HepG2 (cell line): ENCODE data around the gene SKP1. TPM values are rescaled to one million over a fixed set of nuclear protein-coding genes. Genes with fewer than 3 reads are reported as not detected.

Experiments
- ASH2L ChIP-seq: fragments of 300-600, 200-600 bp; sonication (generic); IDR thresholded peaks from 2 replicates; pipeline ENCODE4 v1.7.0; 2017; ENCODE audit warnings: low read depth, mild to moderate bottlenecking, moderate library complexity, mixed read lengths, low read length; ENCODE audit not compliant: insufficient read length
- BCL6 ChIP-seq: IDR thresholded peaks from 2 replicates; pipeline ENCODE4 v1.6.1; 2016; ENCODE audit warnings: missing genetic modification reagents, missing compliant biosample characterization
- BRCA1 ChIP-seq: sonication (generic); formaldehyde crosslinking; IDR thresholded peaks from 2 replicates; pipeline ENCODE4 v1.4.0; 2020; ENCODE audit warnings: missing genetic modification reagents
- HOXA9 ChIP-seq: sonication (generic); formaldehyde crosslinking; IDR thresholded peaks from 2 replicates; pipeline ENCODE4 v1.8.1; 2022; ENCODE audit warnings: missing genetic modification reagents, mild to moderate bottlenecking, moderate library complexity, borderline replicate concordance
- KDM1A ChIP-seq: IDR thresholded peaks from 2 replicates; pipeline ENCODE4 v1.6.1; 2016; ENCODE audit warnings: missing compliant biosample characterization
- NBN ChIP-seq: fragments of 450-650 bp; conservative IDR thresholded peaks from 2 replicates; pipeline ENCODE4 v1.6.1; 2017
- NFATC3 ChIP-seq: sonication (generic); formaldehyde crosslinking; IDR thresholded peaks from 2 replicates; pipeline ENCODE4 v1.5.1; 2020; ENCODE audit warnings: mild to moderate bottlenecking, missing genetic modification reagents
- NFKBIZ ChIP-seq: IDR thresholded peaks from 2 replicates; pipeline ENCODE4 v1.6.1; 2018; ENCODE audit warnings: missing genetic modification reagents, missing compliant biosample characterization
- PAWR ChIP-seq: sonication (generic); formaldehyde crosslinking; IDR thresholded peaks from 2 replicates; pipeline ENCODE4 v1.4.0; 2020; ENCODE audit warnings: missing genetic modification reagents, mild to moderate bottlenecking, borderline replicate concordance
- RELA ChIP-seq: sonication (generic); formaldehyde crosslinking; IDR thresholded peaks from 2 replicates; pipeline ENCODE4 v1.4.0; 2020; ENCODE audit warnings: missing genetic modification reagents
- SETDB1 ChIP-seq: sonication (generic); formaldehyde crosslinking; IDR thresholded peaks from 2 replicates; pipeline ENCODE4 v1.5.1; 2020; ENCODE audit warnings: missing genetic modification reagents, mild to moderate bottlenecking, borderline replicate concordance
- YEATS2 ChIP-seq: sonication (generic); formaldehyde crosslinking; IDR thresholded peaks from 2 replicates; pipeline ENCODE4 v1.4.0; 2020; ENCODE audit warnings: missing genetic modification reagents, borderline replicate concordance
- ZNF367 ChIP-seq: sonication (generic); formaldehyde crosslinking; IDR thresholded peaks from 2 replicates; pipeline ENCODE4 v1.4.0; 2020; ENCODE audit warnings: missing genetic modification reagents, borderline replicate concordance
- ZNF451 ChIP-seq: sonication (generic); formaldehyde crosslinking; IDR thresholded peaks from 2 replicates; pipeline ENCODE4 v1.5.0; 2020; ENCODE audit warnings: mild to moderate bottlenecking, missing genetic modification reagents
- ZNF788 ChIP-seq: sonication (generic); formaldehyde crosslinking; IDR thresholded peaks from 2 replicates; pipeline ENCODE4 v1.5.0; 2020; ENCODE audit warnings: mild to moderate bottlenecking, missing genetic modification reagents, borderline replicate concordance
- ZSCAN31 ChIP-seq: sonication (generic); formaldehyde crosslinking; IDR thresholded peaks from 2 replicates; pipeline ENCODE4 v1.5.0; 2020; ENCODE audit warnings: low read depth, mild to moderate bottlenecking, missing genetic modification reagents
- polyA plus RNA-seq, 8 experiments: library from polyadenylated mRNA; depleted of rRNA in 3 of 8; stranded (reverse) in 7 of 8; unstranded in 1 of 8; fragments of >200 nt; fragmentation: Illumina TruSeq in 4 of 8; extraction: Trizol in 4 of 8; gene quantifications; 2 replicates each; pipeline versions ENCODE4 v1.2.1 to v1.2.3, GENCODE V29; 2011 to 2016; ENCODE audit warnings: low read depth in 4 of 8, missing spikeins in 1 of 8, mixed read lengths in 1 of 8; ENCODE audit not compliant: insufficient read depth in 1 of 8
- total RNA-seq, 5 experiments: library from RNA; depleted of rRNA; stranded (reverse); fragments of >200 nt; fragmentation: Illumina TruSeq; extraction: Trizol; gene quantifications; 2 replicates each; pipeline ENCODE4 v1.2.3, GENCODE V29; 2016; ENCODE audit warnings: low read depth in 1 of 5
- TF ChIP-seq, protein P1 (sequence below): sonication (generic); formaldehyde crosslinking; IDR thresholded peaks from 2 replicates; pipeline ENCODE4 v1.4.0; 2020; ENCODE audit warnings: missing genetic modification reagents
- TF ChIP-seq, protein P2 (sequence below): sonication (generic); formaldehyde crosslinking; IDR thresholded peaks from 2 replicates; pipeline ENCODE4 v1.9.0; 2021; ENCODE audit warnings: missing genetic modification reagents, borderline replicate concordance
- TF ChIP-seq, protein P3 (sequence below): sonication (generic); formaldehyde crosslinking; IDR thresholded peaks from 2 replicates; pipeline ENCODE4 v1.4.0; 2020; ENCODE audit warnings: missing genetic modification reagents
- TF ChIP-seq, protein P4 (sequence below): sonication (generic); formaldehyde crosslinking; IDR thresholded peaks from 2 replicates; pipeline ENCODE4 v1.4.0; 2020; ENCODE audit warnings: missing genetic modification reagents
- TF ChIP-seq, protein P5 (sequence below): sonication (generic); formaldehyde crosslinking; IDR thresholded peaks from 2 replicates; pipeline ENCODE4 v1.8.0; 2022; ENCODE audit warnings: mild to moderate bottlenecking, missing genetic modification reagents, moderate library complexity

Gene SKP1
- total and polyA plus RNA-seq, 2 of the 13 experiments (the other 11 are each of a cell fraction or from before 2014, with no cell fraction given) = 134 to 340 TPM

DNA sequence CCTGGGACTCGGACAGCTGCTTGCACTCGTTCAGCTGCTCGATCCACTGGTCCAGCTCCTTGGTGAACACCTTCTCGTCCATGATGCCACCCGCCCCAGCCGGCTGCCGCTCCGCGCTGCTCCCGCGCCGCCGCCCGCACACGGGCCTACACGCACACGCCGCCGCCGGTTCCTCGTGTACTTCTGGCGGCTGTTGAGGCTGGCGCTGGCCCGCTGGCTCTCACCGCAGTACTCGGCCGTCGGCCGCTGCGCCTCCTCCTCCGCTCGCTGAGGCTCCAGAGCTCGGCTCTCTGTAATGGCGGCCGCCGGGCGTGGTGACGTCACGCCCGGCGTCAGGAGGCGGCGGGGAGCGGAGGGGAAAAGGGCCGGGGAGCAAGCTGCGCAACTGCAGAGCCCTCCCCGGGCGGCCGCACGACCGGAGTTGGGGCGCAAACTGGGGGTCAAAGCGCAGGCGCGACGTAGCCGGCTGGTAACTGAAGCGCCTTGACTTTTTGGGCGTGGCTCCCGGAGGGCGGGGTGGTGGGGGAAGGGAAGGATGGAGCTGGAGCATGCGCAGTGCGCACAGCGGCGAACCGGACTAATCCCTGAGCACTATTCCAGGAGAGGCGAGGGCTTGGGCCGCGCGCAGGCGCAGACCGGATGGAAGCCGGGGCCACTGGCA, 49.2 kb upstream of the SKP1 start, which contains the start of gene PPP2CA (continued):
- TF ChIP-seq, protein P1, sequence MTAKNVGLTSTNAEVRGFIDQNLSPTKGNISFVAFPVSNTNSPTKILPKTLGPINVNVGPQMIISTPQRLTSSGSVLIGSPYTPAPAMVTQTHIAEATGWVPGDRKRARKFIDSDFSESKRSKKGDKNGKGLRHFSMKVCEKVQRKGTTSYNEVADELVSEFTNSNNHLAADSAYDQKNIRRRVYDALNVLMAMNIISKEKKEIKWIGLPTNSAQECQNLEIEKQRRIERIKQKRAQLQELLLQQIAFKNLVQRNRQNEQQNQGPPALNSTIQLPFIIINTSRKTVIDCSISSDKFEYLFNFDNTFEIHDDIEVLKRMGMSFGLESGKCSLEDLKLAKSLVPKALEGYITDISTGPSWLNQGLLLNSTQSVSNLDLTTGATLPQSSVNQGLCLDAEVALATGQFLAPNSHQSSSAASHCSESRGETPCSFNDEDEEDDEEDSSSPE (CRISPR knock-in tag) = peak; percentile 58
- TF ChIP-seq, protein P2, sequence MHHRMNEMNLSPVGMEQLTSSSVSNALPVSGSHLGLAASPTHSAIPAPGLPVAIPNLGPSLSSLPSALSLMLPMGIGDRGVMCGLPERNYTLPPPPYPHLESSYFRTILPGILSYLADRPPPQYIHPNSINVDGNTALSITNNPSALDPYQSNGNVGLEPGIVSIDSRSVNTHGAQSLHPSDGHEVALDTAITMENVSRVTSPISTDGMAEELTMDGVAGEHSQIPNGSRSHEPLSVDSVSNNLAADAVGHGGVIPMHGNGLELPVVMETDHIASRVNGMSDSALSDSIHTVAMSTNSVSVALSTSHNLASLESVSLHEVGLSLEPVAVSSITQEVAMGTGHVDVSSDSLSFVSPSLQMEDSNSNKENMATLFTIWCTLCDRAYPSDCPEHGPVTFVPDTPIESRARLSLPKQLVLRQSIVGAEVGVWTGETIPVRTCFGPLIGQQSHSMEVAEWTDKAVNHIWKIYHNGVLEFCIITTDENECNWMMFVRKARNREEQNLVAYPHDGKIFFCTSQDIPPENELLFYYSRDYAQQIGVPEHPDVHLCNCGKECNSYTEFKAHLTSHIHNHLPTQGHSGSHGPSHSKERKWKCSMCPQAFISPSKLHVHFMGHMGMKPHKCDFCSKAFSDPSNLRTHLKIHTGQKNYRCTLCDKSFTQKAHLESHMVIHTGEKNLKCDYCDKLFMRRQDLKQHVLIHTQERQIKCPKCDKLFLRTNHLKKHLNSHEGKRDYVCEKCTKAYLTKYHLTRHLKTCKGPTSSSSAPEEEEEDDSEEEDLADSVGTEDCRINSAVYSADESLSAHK (CRISPR knock-in tag) = peak; percentile 32; the same call in 1 of the 2 replicates
- TF ChIP-seq NBN (no peak), YEATS2 (peak; percentile 68; the same call in 1 of the 2 replicates), ASH2L (peak; percentile 56), BCL6 (CRISPR knock-in tag) (no peak; the same call in 1 of the 2 replicates), ZNF788 (CRISPR knock-in tag) (peak; percentile 67; the same call in 1 of the 2 replicates), SETDB1 (CRISPR knock-in tag) (no peak), KDM1A (CRISPR knock-in tag) (no peak; the same call in 1 of the 2 replicates), ZNF367 (CRISPR knock-in tag) (no peak), BRCA1 (peak; percentile 68; the same call in 1 of the 2 replicates), ZNF451 (CRISPR knock-in tag) (peak; percentile 54; the same call in 1 of the 2 replicates), NFATC3 (CRISPR knock-in tag) (no peak), RELA (CRISPR knock-in tag) (no peak), ZSCAN31 (CRISPR knock-in tag) (peak; percentile 72; the same call in 1 of the 2 replicates), NFKBIZ (CRISPR knock-in tag) (no peak), HOXA9 (0 out of 2 replicates have a peak, but pooled peaks have one; percentile 71), PAWR (no peak)
- TF ChIP-seq, protein P3, sequence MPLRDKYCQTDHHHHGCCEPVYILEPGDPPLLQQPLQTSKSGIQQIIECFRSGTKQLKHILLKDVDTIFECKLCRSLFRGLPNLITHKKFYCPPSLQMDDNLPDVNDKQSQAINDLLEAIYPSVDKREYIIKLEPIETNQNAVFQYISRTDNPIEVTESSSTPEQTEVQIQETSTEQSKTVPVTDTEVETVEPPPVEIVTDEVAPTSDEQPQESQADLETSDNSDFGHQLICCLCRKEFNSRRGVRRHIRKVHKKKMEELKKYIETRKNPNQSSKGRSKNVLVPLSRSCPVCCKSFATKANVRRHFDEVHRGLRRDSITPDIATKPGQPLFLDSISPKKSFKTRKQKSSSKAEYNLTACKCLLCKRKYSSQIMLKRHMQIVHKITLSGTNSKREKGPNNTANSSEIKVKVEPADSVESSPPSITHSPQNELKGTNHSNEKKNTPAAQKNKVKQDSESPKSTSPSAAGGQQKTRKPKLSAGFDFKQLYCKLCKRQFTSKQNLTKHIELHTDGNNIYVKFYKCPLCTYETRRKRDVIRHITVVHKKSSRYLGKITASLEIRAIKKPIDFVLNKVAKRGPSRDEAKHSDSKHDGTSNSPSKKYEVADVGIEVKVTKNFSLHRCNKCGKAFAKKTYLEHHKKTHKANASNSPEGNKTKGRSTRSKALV = no peak
- TF ChIP-seq, protein P4, sequence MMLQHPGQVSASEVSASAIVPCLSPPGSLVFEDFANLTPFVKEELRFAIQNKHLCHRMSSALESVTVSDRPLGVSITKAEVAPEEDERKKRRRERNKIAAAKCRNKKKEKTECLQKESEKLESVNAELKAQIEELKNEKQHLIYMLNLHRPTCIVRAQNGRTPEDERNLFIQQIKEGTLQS (CRISPR knock-in tag) = 0 out of 2 replicates have a peak, but pooled peaks have one; percentile 40
- TF ChIP-seq, protein P5, sequence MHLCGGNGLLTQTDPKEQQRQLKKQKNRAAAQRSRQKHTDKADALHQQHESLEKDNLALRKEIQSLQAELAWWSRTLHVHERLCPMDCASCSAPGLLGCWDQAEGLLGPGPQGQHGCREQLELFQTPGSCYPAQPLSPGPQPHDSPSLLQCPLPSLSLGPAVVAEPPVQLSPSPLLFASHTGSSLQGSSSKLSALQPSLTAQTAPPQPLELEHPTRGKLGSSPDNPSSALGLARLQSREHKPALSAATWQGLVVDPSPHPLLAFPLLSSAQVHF (CRISPR knock-in tag) = peak; percentile 53; the same call in 1 of the 2 replicates
